Hepatocyte (in vitro differentiated cells): ENCODE measurements around the gene RFNG.

ENCODE experiments used
- EZH2phosphoT487 ChIP-seq: fragments of 200-600 bp; sonication (generic); IDR thresholded peaks from one replicate; pipeline ENCODE4 v1.6.1; 2018; ENCODE audit warnings: antibody characterized with exemption, mild to moderate bottlenecking, low read depth, moderate library complexity; ENCODE audit not compliant: unreplicated experiment, severe bottlenecking
- TF ChIP-seq, protein P1 (sequence below): fragments of 200-600 bp; sonication (generic); IDR thresholded peaks from 2 replicates; pipeline ENCODE4 v1.5.1; 2016; ENCODE audit warnings: antibody characterized with exemption, mild to moderate bottlenecking; ENCODE audit not compliant: poor library complexity

GRCh38 chr17:82082456-82082855, 30.8 kb upstream of the RFNG start:
- TF ChIP-seq, protein P1, sequence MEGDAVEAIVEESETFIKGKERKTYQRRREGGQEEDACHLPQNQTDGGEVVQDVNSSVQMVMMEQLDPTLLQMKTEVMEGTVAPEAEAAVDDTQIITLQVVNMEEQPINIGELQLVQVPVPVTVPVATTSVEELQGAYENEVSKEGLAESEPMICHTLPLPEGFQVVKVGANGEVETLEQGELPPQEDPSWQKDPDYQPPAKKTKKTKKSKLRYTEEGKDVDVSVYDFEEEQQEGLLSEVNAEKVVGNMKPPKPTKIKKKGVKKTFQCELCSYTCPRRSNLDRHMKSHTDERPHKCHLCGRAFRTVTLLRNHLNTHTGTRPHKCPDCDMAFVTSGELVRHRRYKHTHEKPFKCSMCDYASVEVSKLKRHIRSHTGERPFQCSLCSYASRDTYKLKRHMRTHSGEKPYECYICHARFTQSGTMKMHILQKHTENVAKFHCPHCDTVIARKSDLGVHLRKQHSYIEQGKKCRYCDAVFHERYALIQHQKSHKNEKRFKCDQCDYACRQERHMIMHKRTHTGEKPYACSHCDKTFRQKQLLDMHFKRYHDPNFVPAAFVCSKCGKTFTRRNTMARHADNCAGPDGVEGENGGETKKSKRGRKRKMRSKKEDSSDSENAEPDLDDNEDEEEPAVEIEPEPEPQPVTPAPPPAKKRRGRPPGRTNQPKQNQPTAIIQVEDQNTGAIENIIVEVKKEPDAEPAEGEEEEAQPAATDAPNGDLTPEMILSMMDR: no peak
- no peak for TF ChIP-seq EZH2phosphoT487
